Renal pelvis (tissue), 4 donors: ENCODE data around the gene PAPPA2. TPM values are rescaled to one million over a fixed set of nuclear protein-coding genes. Genes with fewer than 3 reads are reported as not detected.
"Not testable (repeated sequence)": the region's sequence is repeated elsewhere in the genome, so short reads cannot be mapped to it uniquely, and the experiment has no call there.

Source experiments
- DNase-seq: peaks from one replicate; pipeline ENCODE4 v3.0.0-alpha.2; 2013
- polyA plus RNA-seq, 3 donors: library from polyadenylated mRNA; unstranded; fragments of 120-200 nt; gene quantifications; one replicate each; pipeline ENCODE4 v1.2.1, GENCODE V29; 2013; ENCODE audit not compliant: insufficient read length in 3 of 3

Gene PAPPA2
- polyA plus RNA-seq, 3 donors = 33.2 to 46.0 (median 45.4) TPM

DNA sequence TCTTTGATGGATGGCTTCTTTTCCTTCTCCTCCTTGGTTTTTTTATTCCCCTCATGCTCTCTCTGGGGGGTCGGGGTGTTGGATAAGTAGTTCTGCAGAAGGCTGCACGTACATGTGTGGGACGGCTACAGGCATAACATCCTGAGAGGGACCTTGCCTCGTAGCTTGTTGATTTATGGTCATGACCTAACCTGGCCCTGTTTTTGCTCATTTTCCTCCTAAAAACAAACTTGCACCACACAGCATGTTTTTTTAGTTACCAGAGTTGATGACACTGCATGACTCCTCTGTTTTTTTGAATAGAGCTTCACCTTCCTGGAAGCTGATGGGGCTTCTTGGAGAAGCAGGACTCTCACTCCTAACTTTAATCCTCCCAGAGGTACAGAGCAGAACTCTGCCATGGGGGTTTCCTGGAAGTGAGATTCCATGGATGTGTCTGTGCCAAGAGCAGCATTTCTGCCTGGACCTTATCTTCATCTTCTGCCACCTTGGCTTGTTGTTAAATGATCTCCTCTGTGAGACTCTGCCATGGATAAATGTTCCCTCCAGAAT, 114.7 kb downstream of the PAPPA2 start:
- DNase-seq = no peak

DNA sequence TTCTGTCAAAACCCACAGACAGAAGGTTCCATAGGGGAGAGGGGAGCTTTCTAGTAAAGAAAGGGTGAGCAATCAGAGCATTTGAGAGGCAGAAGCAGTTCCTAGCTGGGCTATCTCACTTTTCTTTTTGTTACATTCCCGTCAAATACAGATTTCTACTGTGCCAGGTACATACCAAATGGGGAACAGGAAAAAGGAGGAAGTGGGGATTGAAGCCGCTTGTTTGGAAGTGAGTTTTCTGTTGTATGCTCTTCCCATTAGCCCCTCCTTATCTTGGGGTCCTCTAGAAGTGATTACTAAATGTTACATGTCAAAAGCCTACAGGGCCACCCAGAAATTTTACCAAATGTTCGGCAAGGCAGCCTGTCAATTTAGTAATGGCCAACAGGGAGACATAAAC, 116.1 kb downstream of the PAPPA2 start:
- no peak for DNase-seq

DNA sequence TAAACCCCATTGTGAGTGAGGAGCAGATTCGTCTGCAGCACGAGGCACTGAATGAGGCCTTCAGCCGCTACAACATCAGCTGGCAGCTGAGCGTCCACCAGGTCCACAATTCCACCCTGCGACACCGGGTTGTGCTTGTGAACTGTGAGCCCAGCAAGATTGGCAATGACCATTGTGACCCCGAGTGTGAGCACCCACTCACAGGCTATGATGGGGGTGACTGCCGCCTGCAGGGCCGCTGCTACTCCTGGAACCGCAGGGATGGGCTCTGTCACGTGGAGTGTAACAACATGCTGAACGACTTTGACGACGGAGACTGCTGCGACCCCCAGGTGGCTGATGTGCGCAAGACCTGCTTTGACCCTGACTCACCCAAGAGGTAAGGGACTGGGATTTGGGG, 132.2 kb downstream of the PAPPA2 start:
- DNase-seq = no peak

DNA sequence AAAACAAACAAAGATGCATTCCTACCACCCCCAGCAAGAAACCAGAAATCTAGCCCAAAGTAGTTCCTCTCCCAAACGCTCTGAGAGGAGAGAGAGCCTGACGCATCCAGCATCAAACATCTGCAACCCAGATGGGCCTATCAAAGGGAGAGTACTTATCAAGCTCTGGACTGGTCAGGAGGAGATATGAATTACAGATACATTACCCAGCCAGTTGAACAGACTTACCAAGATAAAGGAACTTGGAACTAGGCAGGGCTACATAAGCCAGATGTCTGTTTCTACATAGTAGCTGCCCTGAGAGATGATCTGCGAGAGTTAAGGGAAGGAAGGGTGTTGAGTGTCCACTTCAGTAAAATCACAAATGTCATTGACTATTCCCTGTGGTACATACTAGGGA, 138.4 kb downstream of the PAPPA2 start:
- DNase-seq = no peak

DNA sequence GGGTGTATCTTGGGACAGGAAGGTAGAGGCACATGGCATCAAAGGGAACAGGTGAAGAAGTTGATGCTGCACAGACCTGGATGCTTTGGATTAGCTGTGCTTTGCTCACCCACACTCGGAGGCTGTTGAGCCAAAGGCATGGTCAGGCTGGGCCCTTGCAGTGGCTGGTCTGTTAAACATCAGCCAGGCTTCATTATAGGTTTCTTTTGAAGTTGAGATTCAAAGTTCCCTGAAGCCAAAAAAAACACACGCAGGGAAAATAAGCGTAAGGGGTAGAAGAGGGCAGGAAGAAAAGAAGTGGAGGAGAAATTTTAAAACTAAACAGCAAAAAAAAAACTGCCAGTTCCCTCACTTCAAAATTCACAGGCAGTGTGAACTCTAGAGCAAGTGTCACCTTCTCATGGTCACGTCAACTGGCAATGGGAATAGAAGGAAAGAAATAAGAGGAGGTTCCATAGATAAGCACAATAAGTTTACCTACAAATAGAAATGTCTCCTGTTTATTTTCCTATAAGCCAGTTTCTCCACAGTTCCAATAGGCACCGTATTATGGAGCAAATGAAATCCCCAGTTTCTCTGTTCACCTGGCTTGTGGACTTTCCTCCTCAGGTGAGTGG, 139.5 kb downstream of the PAPPA2 start:
- DNase-seq = no peak

DNA sequence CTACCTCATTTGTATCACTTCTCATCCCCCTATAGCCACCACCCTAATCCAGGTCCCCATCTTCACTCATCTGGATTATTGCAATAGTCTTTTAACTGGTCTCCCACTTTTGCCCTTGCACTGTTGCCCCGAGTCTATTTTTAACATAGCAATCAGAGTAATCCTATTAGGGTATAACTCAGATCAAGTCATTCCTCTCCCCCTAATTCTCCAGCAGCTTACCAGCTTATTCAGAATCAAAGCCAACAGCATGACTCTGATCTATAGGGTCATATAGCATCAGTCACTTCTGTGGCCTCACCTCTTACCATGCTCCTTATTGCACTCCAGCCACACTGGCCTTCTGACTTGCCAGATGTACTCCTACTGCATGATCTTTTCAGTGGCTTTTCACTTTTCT, 140.7 kb downstream of the PAPPA2 start:
- no peak for DNase-seq

DNA sequence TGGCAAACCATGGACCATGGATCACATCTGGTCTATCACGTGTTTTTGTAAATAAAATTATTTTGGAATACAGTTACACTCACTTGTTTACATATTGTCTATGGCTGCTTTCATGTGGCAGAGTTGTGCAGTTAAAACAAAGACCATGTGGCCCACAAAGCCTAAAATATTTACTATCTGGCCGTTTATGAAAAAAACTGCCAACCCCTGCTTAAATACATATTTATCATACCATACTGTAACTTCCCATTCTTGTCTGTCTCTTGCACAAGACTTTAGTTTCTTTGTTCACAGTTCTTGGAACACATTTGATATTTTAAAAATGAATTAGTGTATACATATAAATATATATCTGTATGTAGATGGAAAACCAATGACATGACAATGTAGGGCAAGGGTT, 141.5 kb downstream of the PAPPA2 start:
- DNase-seq = no peak

DNA sequence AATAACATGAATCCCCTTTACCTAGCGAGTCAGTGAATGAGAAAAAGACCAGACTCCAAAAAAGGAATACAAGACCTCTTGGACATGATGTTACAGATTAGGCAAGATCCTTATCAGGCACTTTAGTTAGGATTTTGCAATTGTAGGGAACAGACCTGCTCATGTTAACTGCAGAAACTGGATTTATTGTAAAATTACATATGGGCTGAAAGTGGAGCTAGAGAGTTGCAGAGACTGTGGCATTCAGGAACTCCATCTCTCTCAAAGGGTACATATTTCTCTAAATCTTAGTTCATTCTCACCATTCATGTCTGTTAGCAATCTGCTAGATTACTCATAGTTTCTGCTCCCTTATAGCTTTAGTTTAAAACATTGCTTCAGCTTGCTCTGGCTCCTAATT, 142.2 kb downstream of the PAPPA2 start:
- DNase-seq = no peak

DNA sequence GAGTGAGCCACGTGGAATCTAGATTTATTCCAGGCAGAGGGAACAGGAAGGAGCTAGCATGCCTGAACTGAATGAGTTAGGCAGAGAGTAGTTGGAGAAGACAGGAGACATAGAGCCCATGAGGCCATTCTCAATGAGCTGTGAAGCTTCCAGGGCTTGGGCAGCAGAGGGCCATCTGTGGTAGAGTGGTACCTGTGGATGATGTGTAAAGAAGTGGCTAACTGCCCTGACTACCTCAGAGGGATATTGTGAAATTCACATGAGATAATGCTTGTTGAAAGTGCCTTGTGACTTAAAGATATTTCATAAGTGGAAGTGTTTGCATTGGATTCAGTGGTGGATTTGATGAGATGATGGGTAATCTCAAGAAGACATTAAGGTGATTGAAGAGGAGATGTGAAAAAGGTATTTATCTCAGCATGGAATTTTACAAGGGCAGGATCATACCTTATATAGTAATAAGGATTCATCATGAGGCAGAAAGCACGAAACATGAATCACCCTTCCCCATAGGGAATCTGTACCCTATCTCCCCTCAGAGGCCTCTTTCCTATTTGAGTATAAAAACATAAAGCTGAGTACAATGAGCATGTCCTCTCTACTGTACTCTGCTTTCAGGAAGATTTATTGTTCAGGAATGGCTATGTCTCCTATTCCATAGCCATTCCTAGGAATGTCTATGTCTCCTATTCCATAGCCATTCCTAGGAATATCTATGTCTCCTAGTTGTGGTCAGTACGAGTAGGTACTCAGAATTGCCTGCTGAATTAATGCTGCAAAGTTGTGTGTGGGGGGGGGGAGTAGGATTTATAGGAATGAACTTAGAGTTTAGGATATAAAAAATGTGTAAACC, 146.8 kb downstream of the PAPPA2 start:
- DNase-seq = no peak

DNA sequence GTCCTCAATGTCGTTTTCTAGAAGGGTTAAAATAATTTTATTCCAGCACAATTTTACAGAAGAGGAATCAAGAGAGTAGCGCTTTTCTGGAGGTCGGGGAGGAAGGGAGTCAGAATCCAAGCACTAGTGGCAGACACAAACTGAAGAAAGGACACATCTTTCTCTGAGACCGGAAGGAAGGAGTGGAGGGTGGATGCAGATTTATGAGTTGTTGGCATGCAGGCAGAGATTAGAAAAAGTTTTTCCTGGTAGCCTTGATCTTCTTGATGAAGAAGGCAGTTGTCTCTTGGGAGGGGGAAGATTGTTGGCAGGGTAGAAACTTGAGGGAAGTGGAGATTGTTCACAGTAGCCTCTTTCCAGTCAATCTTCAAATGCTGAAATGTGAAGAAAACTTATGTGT, 149.8 kb downstream of the PAPPA2 start:
- DNase-seq = no peak

DNA sequence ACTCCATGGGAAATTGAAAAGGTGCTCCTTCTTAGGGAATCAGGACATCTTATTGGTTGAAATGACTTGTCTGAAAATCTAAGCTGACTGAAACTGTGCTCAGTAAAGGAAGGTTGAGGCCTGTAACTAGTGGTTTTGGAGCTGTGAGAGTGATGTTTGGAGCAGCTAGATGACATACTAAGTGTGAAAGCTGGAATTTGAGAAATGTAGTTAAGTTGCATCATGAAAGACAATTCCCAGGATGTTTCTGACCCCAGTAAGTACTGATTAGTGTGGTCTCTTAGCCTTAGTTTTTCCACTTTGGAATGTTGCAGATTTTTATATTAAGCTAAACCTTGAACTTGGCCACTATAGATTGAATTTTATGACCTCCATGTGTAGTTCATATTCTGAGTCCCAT, 154.9 kb downstream of the PAPPA2 start:
- DNase-seq = no peak

DNA sequence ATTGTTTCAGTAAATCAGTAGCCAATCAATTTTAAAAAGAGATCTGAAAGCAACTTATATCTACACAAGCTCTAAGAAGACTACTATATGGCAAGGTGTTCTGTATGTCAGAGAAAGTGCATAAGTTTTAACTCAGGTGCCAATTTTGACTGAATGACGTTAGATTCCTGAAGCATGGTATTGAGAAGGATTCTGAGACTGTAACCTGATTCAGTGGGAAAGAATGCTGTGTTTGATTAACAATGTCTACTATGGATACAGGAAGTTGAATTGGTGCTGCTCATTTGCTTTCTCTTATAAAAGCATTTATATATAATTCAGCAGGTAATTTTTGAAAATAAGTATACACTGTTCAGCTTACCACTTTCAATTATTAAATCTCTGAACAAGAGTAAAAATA, 156.3 kb downstream of the PAPPA2 start:
- no peak for DNase-seq

DNA sequence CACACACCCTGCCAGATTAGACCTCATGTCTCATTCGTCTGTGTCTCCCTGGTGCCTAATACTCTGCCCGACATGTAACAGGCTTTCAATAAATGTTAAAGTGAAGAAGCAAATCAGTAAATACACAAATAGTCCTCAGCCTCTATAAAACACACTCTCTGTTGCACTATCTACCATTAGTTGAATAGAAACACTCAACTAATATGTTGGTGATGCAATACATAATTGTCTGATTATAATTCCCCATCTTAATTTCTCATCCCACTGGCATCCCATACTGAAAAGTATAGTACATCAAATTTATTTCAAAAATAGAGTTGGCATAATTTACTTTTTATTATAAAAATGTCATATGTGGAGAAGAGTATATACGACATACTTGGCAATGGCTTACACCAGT, 162.4 kb downstream of the PAPPA2 start:
- no peak for DNase-seq

DNA sequence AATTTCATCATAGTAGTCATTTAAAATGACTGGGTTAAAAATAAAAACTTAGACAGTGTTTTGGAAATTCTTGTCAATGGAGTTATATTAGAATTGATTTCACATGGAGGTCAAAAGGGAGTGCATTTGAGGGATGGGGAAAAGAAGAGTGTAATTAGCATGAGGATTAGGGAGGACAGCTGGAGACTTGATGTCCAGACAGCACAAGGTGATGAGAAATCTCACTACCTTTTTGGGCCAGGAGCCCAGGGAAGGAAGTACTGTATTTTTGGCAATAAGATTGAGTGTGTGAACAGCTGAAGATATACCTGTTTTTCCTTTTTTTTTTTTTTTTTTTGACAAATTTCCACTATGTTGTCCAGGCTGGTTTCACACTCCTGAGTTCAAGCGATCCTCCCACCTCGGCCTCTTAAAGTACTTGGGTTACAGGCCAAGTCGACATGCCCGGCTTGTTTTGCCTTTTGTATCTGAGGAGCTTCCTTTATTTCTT, 163.6 kb downstream of the PAPPA2 start:
- DNase-seq = no peak

DNA sequence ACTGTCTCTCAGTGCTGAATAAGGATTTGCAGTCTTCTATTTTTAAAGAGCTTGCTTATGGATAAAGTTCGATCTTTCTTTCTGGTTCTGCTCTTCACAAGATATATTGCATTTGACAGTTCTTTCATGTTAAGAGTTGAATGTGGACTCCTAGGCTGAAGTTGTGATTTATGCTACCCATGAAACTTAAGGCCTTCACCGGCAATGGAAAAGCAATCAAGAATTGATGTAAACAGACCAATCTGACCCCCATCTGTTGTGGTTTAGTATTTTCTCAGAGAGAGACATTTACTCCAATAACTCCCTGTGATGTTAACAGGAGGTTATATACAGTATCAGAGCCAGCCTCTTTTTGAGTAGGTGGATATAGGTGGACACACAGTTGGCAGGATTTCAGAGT, 165.8 kb downstream of the PAPPA2 start:
- peak; percentile 75 for DNase-seq

DNA sequence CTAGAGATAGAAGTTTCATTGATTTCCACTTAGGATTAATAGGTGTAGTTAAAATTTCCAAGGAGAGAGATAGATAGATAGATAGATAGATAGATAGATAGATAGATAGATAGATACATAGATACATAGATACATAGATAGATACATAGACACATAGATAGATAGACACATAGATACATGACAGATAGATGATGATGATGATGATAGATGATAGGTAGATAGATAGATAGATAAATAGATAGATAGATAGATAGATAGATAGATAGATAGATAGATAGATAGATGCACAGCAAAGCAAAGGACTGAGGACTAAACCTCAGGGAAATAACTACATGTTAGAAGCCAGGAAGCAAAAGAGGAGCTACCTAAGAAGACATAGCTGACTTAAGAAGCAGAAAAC, 171.8 kb downstream of the PAPPA2 start:
- DNase-seq = not testable (repeated sequence)

DNA sequence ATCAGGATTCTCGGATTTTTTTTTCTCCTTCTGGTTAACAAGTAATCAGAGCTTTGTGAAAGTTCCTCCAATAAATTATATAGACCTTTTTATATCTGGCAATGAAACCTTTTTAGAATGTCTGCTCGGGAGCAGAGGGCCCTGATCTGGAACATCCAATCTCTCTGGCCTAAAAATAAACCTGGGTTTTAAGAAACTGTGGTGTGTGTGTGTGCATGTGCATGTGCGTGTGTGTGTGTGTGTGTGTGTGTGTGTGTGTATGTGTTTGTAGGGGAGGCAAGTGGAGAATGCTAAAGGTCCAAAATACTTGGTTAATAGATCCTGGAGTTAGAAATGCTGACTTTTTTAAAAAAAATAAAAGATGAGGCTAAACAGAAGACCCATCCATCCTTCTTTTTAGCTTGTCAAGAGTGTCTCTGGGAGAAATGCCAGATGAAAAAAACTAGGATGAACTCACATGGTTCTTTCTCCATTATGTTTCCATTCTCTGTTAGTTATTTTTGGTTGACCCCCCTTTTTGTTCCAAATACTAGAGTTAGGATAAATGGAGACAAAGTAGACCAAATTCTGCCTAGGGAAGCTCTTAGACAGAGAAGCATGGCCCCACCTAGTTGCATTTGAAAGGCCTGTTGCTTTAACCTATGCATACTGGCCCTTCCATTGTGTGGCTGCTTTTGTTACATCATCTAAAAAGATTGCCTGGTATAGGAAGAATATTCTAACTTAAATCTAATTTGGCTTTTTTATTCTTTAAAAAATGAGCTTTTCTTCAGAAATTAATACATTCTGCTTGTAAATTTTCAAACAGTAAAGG, 175.9 kb downstream of the PAPPA2 start:
- DNase-seq = no peak

DNA sequence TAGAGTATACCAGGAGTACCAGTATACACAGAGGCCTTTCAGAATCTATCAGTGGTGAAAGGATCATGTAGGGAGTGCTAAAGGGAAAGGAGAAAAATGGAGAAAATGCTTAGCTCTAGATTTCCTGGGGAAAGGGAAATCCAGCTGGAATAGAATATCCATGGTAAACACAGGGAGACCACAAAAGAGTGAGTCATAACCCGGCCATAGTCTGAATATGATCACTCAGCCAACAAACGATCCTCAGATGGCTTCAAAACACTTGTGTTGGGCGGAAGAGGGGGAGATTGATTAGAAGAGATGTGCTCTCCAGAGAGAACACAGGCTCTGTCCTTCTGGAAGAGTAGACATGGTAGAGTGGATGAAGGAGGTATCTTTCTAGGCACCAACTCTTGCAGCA, 180.6 kb downstream of the PAPPA2 start:
- DNase-seq = no peak

DNA sequence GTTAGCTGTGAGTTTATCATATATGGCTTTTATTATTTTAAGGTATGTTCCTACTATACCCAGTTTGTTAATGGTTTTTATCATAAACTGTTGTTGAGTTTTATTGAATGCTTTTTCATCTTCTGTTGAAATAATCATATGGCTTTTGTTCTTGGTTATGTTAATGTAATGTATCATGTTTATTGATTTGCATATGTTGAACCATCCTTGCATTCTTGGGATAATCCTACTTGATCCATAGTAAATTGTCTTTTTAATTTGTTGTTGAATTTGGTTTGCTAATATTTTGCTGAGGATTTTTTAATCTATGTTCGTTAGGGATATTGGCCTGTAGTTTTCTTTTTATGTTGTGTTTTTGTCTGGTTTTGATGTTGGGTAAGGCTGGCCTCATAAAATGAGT, 185.6 kb downstream of the PAPPA2 start:
- DNase-seq = no peak

DNA sequence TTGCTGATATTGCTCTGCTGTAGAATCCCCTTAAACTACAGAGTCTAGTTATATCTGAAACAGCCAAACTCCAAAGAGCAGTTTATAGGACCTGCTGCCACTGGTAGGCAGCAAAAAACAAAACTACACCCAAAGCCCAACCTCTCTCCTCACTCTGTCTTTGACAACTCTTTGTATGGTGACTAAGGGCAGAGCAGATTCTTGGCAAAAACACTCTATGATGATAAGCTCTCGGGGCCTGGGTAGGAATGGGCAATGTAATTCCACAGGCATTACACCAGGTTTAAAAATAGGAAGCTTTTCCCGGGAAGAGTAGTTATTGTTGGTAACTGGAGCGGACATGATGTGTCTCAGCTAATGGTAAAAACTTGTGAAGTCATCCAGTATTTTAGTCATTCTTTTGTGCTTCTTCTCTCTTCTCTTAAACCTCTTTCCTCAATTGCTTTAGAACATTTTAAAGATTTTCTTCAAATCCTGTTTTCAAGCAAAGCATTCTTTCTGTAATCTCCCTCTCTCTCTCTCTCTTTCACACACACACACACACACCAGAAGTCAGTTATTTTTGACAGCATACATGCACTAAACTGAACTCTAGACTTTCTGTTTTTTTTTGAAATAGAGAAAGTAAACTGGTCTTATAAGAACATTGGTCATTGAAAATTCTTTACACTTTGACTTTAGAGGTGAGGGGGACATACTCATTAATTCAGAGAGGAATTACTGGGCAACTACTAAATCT, 193.5 kb downstream of the PAPPA2 start:
- DNase-seq = no peak

DNA sequence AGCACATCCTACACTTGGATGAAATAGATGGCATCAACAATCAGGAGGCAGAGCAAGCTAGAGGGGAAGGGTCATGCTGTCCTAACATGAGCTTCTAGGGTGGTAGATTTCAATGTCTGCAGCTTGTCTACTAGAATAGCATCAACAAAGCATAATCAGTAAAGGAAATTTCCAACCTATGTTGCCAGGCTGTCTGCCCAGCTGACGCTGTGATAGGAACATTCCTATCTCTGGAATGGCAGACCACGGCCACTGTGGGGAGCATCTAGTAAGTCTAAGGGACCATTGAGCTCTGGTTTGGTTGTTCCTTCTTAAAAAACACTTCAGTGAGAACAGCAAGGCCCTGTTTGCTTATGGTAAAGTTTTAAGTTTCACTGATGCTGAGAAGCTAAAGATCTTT, 206.8 kb downstream of the PAPPA2 start:
- DNase-seq = no peak

DNA sequence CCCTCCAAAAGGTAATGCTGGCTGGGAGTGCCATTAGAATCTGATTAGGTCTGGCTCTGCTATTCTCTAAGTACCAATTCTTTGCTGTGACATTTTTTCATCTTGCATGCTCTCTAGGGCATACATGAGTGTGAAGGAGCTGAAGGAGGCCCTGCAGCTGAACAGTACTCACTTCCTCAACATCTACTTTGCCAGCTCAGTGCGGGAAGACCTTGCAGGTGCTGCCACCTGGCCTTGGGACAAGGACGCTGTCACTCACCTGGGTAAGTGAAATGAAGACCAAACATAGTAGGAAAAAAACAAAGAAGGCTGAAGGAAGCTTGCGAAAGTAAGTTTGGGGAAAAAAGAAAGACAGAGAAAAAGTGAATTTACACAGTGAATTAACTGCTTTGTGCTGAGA, 207.9 kb downstream of the PAPPA2 start:
- DNase-seq = no peak
